Muscle of leg (tissue), 11 donors: ENCODE results near the gene SPEM1. TPM values are rescaled to one million over a fixed set of nuclear protein-coding genes. Genes with fewer than 3 reads are reported as not detected.
A peak's percentile ranks its signal among the peaks of the same experiment; 100 is the strongest.

Experiments used
- DNase-seq: peaks from one replicate; pipeline ENCODE4 v3.0.0; 2013
- H3K27ac ChIP-seq: one replicate; pipeline ENCODE4 v1.5.1; 2013; ENCODE audit warnings: mild to moderate bottlenecking, low read length, control low read depth
- H3K27me3 ChIP-seq: one replicate; pipeline ENCODE4 v1.6.1; 2013; ENCODE audit warnings: low read length; ENCODE audit not compliant: control insufficient read depth, insufficient read depth
- H3K36me3 ChIP-seq: one replicate; pipeline ENCODE4 v1.6.1; 2013; ENCODE audit warnings: low read length; ENCODE audit not compliant: control insufficient read depth, insufficient read depth
- H3K4me1 ChIP-seq: one replicate; pipeline ENCODE4 v1.6.1; 2013; ENCODE audit warnings: low read length; ENCODE audit not compliant: control insufficient read depth, insufficient read depth
- H3K4me3 ChIP-seq: one replicate; pipeline ENCODE4 v1.5.1; 2013; ENCODE audit warnings: low read length, control low read depth
- H3K9me3 ChIP-seq: replicated peaks from 2 replicates; pipeline ENCODE4 v1.6.1; 2013; ENCODE audit warnings: low read depth, low read length; ENCODE audit not compliant: control insufficient read depth
- WGBS: methylation state at CpG from one replicate; pipeline ENCODE4 v1.1.5; 2013; ENCODE audit warnings: missing lambda C conversion rate; ENCODE audit not compliant: insufficient coverage; 5-methylcytosine and 5-hydroxymethylcytosine counted together
- polyA plus RNA-seq, 8 donors: library from polyadenylated mRNA; unstranded; fragments of 120-200 nt; gene quantifications; one replicate each; pipeline versions ENCODE4 v1.2.1 to v1.2.3, GENCODE V29; 2013; ENCODE audit warnings: inconsistent platforms in 1 of 8, low replicate concordance in 1 of 8; ENCODE audit not compliant: insufficient read length in 8 of 8, insufficient read depth in 1 of 8
- total RNA-seq: library from RNA; stranded (reverse); fragments of 120-200 nt; gene quantifications from one replicate; pipeline ENCODE4 v1.2.4, GENCODE V29; 2013

SPEM1 gene
- total and polyA plus RNA-seq, 9 donors, result not detected

DNA sequence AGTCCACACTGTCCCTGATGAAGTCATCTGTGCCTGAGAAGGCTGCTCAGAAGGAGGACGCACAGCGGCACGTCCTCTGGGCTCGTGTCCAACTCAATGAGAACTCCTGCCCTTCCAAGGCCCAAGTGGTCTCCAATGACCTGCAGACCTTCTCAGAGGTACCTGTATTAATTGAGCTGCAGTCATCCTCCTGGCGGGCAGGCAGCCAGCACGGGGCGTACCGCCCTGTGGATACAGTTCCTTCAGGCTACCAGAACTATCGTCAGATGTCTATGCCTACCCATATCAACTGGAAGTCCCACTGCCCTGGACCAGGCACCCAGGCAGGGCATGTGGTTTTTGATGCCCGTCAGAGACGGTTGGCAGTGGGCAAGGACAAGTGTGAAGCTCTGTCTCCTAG lies 12.2 kb downstream of the SPEM1 start:
- Histone ChIP-seq H3K4me3 (no peak overlapping the region), H3K4me1 (peaks cover 20% of the 10 kb centered on the region), H3K27me3 (peaks cover 24% of the 10 kb centered on the region), H3K9me3 (no peaks in the 10 kb centered on the region), H3K27ac (no peak overlapping the region), H3K36me3 (no peaks in the 10 kb centered on the region)
- 85% methylated on average over 10 of the region's 11 CpGs for WGBS
- DNase-seq, result no peak

DNA sequence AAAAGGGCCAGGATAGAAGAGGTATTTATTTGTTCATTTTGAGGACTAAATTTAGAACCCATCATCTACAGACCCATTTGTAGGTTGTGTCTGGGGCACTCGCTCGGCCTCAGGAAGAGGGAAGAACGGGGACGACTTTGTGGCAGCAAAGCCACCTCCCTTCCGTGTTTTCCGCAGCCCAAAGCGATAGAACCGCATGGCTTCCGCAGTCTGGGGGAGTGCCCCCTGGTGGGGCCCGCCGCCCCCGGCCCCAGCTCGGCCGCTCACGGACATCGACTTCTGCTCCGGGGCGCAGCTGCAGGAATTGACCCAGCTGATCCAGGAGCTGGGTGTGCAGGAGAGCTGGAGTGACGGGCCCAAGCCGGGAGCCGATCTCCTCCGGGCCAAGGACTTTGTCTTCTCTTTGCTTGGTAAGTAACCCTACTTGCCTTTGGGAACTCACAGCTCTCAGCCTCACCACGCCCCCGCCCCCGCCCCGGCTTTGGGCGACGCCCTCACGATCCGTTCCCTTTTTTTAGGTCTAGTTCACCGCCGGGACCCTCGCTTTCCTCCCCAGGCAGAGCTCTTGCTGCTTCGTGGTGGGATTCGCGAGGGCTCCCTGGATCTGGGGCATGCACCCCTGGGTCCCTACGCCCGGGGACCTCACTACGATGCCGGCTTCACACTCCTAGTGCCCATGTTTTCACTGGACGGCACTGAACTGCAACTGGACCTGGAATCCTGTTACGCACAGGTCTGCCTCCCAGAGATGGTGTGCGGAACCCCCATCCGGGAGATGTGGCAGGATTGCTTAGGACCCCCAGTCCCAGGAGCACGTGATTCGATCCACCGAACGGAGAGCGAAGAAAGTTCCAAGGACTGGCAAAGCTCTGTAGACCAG lies 15.8 kb downstream of the SPEM1 start:
- no peaks in the 10 kb centered on the region for H3K36me3 ChIP-seq
- H3K9me3 ChIP-seq, result no peaks in the 10 kb centered on the region
- H3K4me3 ChIP-seq, result peak overlapping the region; percentile 39
- no peak for DNase-seq
- 3% methylated on average over 49 of the region's 49 CpGs for WGBS
- peak overlapping the region; percentile 66 for H3K27ac ChIP-seq
- H3K4me1 ChIP-seq, result peaks cover 49% of the 10 kb centered on the region
- peaks cover 60% of the 10 kb centered on the region for H3K27me3 ChIP-seq

DNA sequence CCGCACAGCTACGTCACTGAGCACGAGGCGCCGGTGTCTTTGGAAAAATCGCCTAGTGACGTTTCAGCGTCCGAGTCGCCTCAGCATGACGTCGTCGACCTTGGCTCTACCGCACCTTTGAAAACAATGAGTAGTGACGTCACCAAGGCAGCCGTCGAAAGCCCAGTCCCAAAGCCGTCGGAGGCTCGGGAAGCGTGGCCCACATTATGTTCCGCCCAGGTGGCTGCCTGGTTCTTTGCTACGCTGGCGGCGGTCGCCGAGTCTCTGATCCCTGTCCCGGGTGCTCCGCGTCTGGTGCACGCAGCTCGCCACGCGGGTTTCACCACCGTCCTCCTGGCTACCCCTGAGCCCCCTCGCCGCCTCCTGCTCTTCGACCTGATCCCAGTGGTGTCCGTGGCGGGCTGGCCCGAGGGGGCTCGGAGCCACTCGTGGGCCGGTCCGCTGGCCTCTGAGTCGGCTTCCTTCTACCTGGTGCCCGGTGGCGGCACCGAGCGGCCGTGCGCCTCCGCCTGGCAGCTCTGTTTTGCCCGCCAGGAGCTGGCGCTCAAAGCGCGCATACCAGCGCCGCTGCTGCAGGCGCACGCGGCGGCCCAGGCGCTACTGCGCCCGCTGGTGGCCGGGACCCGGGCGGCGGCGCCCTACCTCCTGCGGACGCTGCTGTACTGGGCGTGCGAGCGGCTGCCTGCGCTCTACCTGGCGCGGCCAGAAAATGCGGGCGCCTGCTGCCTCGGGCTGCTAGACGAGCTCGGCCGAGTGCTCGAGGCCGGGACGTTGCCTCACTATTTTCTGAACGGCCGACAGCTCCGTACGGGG lies 16.6 kb downstream of the SPEM1 start:
- Histone ChIP-seq H3K27ac (peak overlapping the region; percentile 45), H3K4me3 (peak overlapping the region; percentile 26), H3K4me1 (peaks cover 55% of the 10 kb centered on the region), H3K27me3 (peaks cover 67% of the 10 kb centered on the region), H3K9me3 (no peaks in the 10 kb centered on the region), H3K36me3 (no peaks in the 10 kb centered on the region)
- peak; percentile 84 for DNase-seq
- WGBS, result under 1% methylated on average over 90 of the region's 92 CpGs

DNA sequence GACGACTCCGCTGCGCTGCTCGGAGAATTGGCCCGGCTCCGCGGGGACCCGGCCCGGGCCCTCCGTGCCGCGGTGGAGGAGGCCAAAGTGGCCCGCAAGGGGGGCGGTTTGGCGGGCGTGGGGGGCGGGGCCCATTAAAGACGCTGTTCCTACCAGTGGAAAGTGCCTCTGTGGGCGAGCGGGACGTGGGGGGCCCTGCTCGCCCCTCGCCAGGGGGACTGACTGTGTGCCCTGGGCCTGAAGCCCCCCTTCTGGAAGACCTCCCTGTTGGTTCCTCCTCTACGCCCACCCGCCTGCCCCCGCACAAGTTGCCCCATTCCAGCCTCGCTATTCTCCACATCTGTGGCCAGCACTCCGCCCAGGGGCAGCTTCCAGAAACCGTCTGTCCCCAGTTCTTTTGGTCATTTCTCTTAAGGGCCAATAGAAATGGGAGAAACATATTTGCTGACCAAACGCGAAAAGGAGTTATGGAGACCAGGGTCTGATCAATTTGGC lies 17.3 kb downstream of the SPEM1 start:
- peaks cover 55% of the 10 kb centered on the region for H3K4me1 ChIP-seq
- H3K27me3 ChIP-seq, result peaks cover 69% of the 10 kb centered on the region
- no peaks in the 10 kb centered on the region for H3K9me3 ChIP-seq
- no peak for DNase-seq
- no peak overlapping the region for H3K27ac ChIP-seq
- H3K36me3 ChIP-seq, result no peaks in the 10 kb centered on the region
- peak overlapping the region; percentile 26 for H3K4me3 ChIP-seq
- 12% methylated on average over 24 of the region's 31 CpGs for WGBS

DNA sequence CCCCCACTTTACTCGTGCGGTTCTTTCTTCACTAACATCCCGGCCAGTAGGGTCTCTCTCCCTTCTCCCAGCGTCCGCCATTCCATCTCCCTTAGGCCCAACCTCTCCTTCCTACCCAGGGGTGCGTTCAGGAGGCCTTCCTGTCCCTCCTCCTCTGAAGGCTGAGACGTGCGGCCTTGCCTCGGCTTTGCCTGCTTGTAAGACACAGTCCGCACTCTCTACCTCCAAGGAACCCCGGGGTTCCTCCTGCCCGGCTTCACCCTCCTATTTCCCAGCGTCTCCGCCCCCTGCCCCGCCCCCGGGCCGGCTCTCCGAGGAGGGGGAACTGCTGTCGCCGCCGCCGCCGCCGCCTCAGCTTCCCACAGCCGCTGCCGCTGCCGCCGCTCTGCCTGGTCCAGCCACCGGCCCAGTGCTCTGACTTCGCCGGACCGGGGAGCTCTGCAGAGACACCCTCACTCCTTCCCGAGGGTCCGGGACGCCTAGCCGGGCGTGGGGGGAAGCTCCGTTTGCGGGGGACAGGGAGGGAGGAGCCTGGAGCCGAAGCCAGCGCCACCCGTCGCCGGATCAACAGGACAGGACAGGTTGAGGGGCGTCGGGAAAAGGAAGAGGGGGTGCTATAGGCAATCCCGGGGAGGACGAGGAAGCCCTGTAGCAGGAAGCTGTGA lies 18.0 kb downstream of the SPEM1 start:
- no peaks in the 10 kb centered on the region for H3K9me3 ChIP-seq
- H3K4me3 ChIP-seq, result peak overlapping the region; percentile 34
- no peaks in the 10 kb centered on the region for H3K36me3 ChIP-seq
- peaks cover 62% of the 10 kb centered on the region for H3K4me1 ChIP-seq
- WGBS, result 9% methylated on average over 48 of the region's 48 CpGs
- peak; percentile 68 for DNase-seq
- H3K27ac ChIP-seq, result no peak overlapping the region
- peaks cover 71% of the 10 kb centered on the region for H3K27me3 ChIP-seq

DNA sequence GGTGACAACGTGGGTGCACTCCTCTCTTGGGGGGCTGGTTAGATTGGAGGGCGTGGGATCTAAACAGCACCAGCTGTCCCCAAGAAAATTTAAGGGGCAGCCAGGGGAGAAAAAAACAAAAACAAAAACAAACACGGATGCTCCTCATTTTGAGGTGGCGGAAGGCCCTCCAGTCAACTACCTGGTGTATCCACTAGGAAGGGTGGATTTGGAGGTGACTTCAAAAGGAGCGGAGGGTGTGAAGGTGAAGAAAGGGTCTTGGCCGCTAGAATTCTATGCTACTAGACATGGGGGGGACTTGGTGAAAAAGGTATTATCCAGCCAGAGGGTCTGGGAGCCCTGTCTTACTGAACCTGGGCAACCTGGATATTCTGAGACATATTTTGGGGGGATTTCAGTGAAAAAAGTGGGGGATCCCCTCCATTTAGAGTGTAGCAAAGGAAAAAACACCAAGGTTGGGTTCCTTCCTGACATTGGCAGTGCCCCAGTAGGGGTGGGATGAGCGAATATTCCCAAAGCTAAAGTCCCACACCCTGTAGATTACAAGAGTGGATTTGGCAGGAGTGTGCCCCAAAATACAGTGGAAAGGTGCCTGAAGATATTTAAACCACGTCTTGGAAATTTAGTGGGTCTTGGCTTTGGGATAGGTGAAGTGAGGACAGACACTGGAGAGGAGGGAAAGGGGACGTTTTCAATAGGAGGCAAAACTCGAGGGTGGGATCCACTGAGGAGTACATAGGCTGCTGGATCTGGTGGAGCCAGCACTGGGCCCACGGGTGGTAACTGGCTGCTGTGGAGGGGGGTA lies 18.7 kb downstream of the SPEM1 start:
- no peak overlapping the region for H3K4me3 ChIP-seq

DNA sequence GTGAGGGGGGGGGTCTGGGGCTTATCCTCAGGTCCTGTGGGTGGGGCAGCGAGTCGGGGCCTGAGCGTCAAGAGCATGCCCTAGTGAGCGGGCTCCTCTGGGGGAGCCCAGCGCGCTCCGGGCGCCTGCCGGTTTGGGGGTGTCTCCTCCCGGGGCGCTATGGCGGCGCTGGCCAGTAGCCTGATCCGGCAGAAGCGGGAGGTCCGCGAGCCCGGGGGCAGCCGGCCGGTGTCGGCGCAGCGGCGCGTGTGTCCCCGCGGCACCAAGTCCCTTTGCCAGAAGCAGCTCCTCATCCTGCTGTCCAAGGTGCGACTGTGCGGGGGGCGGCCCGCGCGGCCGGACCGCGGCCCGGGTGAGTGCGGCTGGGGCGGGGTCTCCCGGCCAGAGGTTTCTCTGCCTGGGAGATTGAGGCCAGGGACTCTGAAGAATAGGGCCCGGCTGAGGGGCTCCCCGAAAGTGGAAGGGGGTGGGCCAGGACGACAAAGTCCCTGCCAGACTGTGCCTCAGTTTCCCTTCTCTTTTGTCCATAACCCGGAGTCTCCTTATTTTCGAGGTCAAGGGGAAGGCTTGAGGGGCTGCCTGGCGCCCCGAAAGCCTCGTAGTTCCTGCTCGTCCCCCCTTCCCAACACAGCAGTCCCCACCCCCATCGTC lies 19.5 kb downstream of the SPEM1 start, which contains the start of gene FGF11:
Gene FGF11, plus strand, starts transcription at position 51 of the 651 bp plus-strand sequence. Its CDS starts 109 bp downstream, at position 160.
- no peak within 1 kb of the TSS for H3K27ac ChIP-seq
- H3K4me3 ChIP-seq, result peak within 1 kb of the TSS; percentile 46
- H3K9me3 ChIP-seq, result no peaks in the 10 kb centered on the region
- DNase-seq, result no peak
- H3K36me3 ChIP-seq, result no peaks in the 10 kb centered on the region
- peaks cover 74% of the 10 kb centered on the region for H3K27me3 ChIP-seq
- under 1% methylated on average over 47 of the region's 50 CpGs for WGBS
- H3K4me1 ChIP-seq, result peaks cover 76% of the 10 kb centered on the region

More for the DNA sequence above, 18.7 kb downstream of the SPEM1 start:
- peaks cover 70% of the 10 kb centered on the region for H3K4me1 ChIP-seq
- no peaks in the 10 kb centered on the region for H3K36me3 ChIP-seq
- no peak for DNase-seq
- H3K27ac ChIP-seq, result no peak overlapping the region
- H3K9me3 ChIP-seq, result no peaks in the 10 kb centered on the region
- 33% methylated on average over 7 of the region's 11 CpGs for WGBS
- H3K27me3 ChIP-seq, result peaks cover 71% of the 10 kb centered on the region

DNA sequence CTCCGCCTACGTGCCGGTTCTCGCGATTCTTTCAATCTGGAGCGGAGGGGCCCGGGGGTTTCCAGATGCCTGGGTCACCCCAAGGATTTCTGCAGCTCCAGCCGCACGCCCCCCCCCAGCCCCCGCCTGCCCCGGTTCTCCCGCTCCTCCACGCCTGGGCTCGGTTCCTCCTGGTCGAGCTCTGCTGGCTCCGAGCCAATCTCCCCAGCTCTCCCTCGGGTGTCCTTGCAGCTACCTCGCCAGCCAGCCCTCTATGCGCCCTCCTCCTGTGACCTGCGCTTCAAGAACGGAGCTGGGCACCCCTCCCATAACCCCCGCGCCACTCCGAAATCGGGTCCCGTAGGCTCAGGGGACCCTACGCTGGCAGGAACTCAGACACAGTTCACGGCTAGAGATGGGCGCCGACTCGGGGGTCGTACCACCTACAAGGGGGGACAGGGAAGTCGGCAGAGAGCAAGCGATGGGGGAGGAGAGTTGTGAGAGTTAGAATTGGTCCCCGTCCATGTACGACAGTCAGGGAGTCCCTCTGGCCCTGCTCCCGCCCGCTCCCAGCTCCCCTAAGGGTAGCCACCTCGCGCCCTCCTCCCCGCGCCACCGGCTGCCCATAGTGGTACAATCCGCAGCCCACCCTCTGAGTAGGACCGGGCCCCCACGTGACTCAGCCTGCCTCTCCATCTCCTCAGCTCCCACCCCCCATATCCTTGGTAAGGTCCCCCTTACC lies 20.1 kb downstream of the SPEM1 start:
- peak overlapping the region; percentile 46 for H3K4me3 ChIP-seq
- DNase-seq, result peak; percentile 67
- H3K27me3 ChIP-seq, result peaks cover 74% of the 10 kb centered on the region
- no peaks in the 10 kb centered on the region for H3K36me3 ChIP-seq
- no peaks in the 10 kb centered on the region for H3K9me3 ChIP-seq
- WGBS, result 1% methylated on average over 38 of the region's 46 CpGs
- H3K27ac ChIP-seq, result peak overlapping the region; percentile 48
- H3K4me1 ChIP-seq, result peaks cover 81% of the 10 kb centered on the region
